Astrocyte (in vitro differentiated cells and primary cell): ENCODE measurements around the gene TAS1R1. TPM values are rescaled to one million over a fixed set of nuclear protein-coding genes. Genes with fewer than 3 reads are reported as not detected.

ENCODE experiments used
- DNase-seq: peaks from one replicate; pipeline ENCODE4 v3.0.0-alpha.2; 2010; ENCODE audit warnings: low read depth
- FAIRE-seq: peaks from 2 replicates; lab custom pipeline; 2011; peaks lifted over from hg19 to GRCh38; lab: Jason Lieb, UNC
- H2AFZ ChIP-seq: 2 replicates; pipeline ENCODE4 v1.6.0; 2012; ENCODE audit warnings: low read depth, low read length, inconsistent platforms
- H3K27ac ChIP-seq: 2 replicates; pipeline ENCODE4 v1.5.1; 2011; ENCODE audit warnings: low read depth, low read length, inconsistent platforms
- H3K27me3 ChIP-seq: 2 replicates; pipeline ENCODE4 v1.6.0; 2011; ENCODE audit warnings: low read length, inconsistent platforms; ENCODE audit not compliant: insufficient read depth
- H3K36me3 ChIP-seq: 2 replicates; pipeline ENCODE4 v1.5.1; 2011; ENCODE audit warnings: low read length, inconsistent platforms; ENCODE audit not compliant: insufficient read depth
- H3K4me1 ChIP-seq: 2 replicates; pipeline ENCODE4 v1.5.1; 2011; ENCODE audit warnings: low read length, inconsistent platforms; ENCODE audit not compliant: insufficient read depth
- H3K4me2 ChIP-seq: 2 replicates; pipeline ENCODE4 v1.6.0; 2012; ENCODE audit warnings: low read length, inconsistent platforms
- H3K4me3 ChIP-seq: 2 replicates; pipeline ENCODE4 v1.5.1; 2011; ENCODE audit warnings: low read depth, mild to moderate bottlenecking, low read length, inconsistent platforms; ENCODE audit not compliant: insufficient read depth
- H3K79me2 ChIP-seq: 2 replicates; pipeline ENCODE4 v1.6.0; 2012; ENCODE audit warnings: mild to moderate bottlenecking, low read length, inconsistent platforms; ENCODE audit not compliant: insufficient read depth
- H3K9ac ChIP-seq: 2 replicates; pipeline ENCODE4 v1.6.0; 2012; ENCODE audit warnings: mild to moderate bottlenecking, low read length, inconsistent platforms
- H3K9me3 ChIP-seq: 2 replicates; pipeline ENCODE4 v1.5.1; 2012; ENCODE audit warnings: low read depth, mild to moderate bottlenecking, low read length, inconsistent platforms; ENCODE audit not compliant: insufficient read depth
- H4K20me1 ChIP-seq: 2 replicates; pipeline ENCODE4 v1.6.0; 2012; ENCODE audit warnings: low read length, inconsistent platforms; ENCODE audit not compliant: insufficient read depth
- H3K27ac Mint-ChIP-seq: one replicate; pipeline ENCODE4 v1.8.0; 2021; ENCODE audit warnings: mild to moderate bottlenecking, mixed read lengths; ENCODE audit not compliant: unreplicated experiment
- H3K27me3 Mint-ChIP-seq: one replicate; pipeline ENCODE4 v1.8.0; 2021; ENCODE audit warnings: low read depth, mixed read lengths; ENCODE audit not compliant: unreplicated experiment
- H3K36me3 Mint-ChIP-seq: one replicate; pipeline ENCODE4 v1.8.0; 2021; ENCODE audit warnings: low read depth, mixed read lengths; ENCODE audit not compliant: unreplicated experiment
- H3K4me1 Mint-ChIP-seq: one replicate; pipeline ENCODE4 v1.8.0; 2021; ENCODE audit warnings: low read depth, mixed read lengths; ENCODE audit not compliant: unreplicated experiment
- H3K4me3 Mint-ChIP-seq: one replicate; pipeline ENCODE4 v1.8.0; 2021; ENCODE audit warnings: mild to moderate bottlenecking, moderate library complexity, mixed read lengths; ENCODE audit not compliant: unreplicated experiment
- H3K9me3 Mint-ChIP-seq: one replicate; pipeline ENCODE4 v1.8.0; 2021; ENCODE audit warnings: mild to moderate bottlenecking, mixed read lengths; ENCODE audit not compliant: unreplicated experiment
- EZH2 ChIP-seq: IDR thresholded peaks from 2 replicates; pipeline ENCODE4 v1.6.1; 2012; ENCODE audit warnings: mild to moderate bottlenecking, low read length, inconsistent platforms; ENCODE audit not compliant: insufficient read depth
- total RNA-seq: library from RNA; stranded (reverse); gene quantifications from 2 replicates; pipeline ENCODE4 v1.2.1, GENCODE V29; 2021
- TF ChIP-seq, protein P1 (sequence below): IDR thresholded peaks from 2 replicates; pipeline ENCODE4 v1.5.1; 2011; ENCODE audit warnings: low read depth, mild to moderate bottlenecking, inconsistent platforms, low read length, moderate library complexity; ENCODE audit not compliant: insufficient read depth

The TAS1R1 gene
- total RNA-seq, 1 donor from 2014 or later = not detected

- Histone ChIP-seq H3K27me3 (no peaks in the 10 kb centered on the region), H3K79me2 (peaks cover 34% of the 10 kb centered on the region), H3K27ac (no peak overlapping the region), H3K4me1 (peaks cover 10% of the 10 kb centered on the region), H3K9ac (no peak overlapping the region), H3K9me3 (no peaks in the 10 kb centered on the region), H3K4me2 (no peak overlapping the region), H3K4me3 (no peak overlapping the region), H2AFZ (no peak overlapping the region), H3K36me3 (peaks cover 5% of the 10 kb centered on the region), H4K20me1 (peaks cover 39% of the 10 kb centered on the region)
- H3K36me3 Mint-ChIP-seq = peaks cover 19% of the 10 kb centered on the region
- no peaks in the 10 kb centered on the region for H3K9me3 Mint-ChIP-seq
- no peak for DNase-seq
- H3K4me1 Mint-ChIP-seq = peaks cover 4% of the 10 kb centered on the region
- no peak overlapping the region for H3K4me3 Mint-ChIP-seq
- TF ChIP-seq, protein P1, sequence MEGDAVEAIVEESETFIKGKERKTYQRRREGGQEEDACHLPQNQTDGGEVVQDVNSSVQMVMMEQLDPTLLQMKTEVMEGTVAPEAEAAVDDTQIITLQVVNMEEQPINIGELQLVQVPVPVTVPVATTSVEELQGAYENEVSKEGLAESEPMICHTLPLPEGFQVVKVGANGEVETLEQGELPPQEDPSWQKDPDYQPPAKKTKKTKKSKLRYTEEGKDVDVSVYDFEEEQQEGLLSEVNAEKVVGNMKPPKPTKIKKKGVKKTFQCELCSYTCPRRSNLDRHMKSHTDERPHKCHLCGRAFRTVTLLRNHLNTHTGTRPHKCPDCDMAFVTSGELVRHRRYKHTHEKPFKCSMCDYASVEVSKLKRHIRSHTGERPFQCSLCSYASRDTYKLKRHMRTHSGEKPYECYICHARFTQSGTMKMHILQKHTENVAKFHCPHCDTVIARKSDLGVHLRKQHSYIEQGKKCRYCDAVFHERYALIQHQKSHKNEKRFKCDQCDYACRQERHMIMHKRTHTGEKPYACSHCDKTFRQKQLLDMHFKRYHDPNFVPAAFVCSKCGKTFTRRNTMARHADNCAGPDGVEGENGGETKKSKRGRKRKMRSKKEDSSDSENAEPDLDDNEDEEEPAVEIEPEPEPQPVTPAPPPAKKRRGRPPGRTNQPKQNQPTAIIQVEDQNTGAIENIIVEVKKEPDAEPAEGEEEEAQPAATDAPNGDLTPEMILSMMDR = no peak
- TF ChIP-seq EZH2 = no peak
- no peaks in the 10 kb centered on the region for H3K27me3 Mint-ChIP-seq
- H3K27ac Mint-ChIP-seq = no peak overlapping the region
- no peak for FAIRE-seq
Observed at GRCh38 chr1:6628971-6629479, 73.9 kb downstream of the TAS1R1 start.

Other genes with a start within 250 kb of the TAS1R1 start
- 75.6 and 91.1 TPM in 2 replicates for gene ACOT7, start 161.5 kb upstream of the TAS1R1 start, total RNA-seq
- 0.94 and 3.0 TPM in 2 replicates for gene HES2, start 135.4 kb upstream of the TAS1R1 start, total RNA-seq
- 0.66 and 0.96 TPM in 2 replicates for gene ESPN, start 130.5 kb upstream of the TAS1R1 start, total RNA-seq
- gene TNFRSF25, start 89.1 kb upstream of the TAS1R1 start, total RNA-seq = 16.5 and 18.8 TPM in 2 replicates
- 23.0 and 25.1 TPM in 2 replicates for gene PLEKHG5, start 63.6 kb upstream of the TAS1R1 start, total RNA-seq
- gene NOL9, start 794 bp upstream of the TAS1R1 start, total RNA-seq = 24.0 and 26.8 TPM in 2 replicates
- 20.0 and 26.5 TPM in 2 replicates for gene ZBTB48, start 24.7 kb downstream of the TAS1R1 start, total RNA-seq
- 39.7 and 42.3 TPM in 2 replicates for gene KLHL21, start 47.6 kb downstream of the TAS1R1 start, total RNA-seq
- 23.7 and 24.7 TPM in 2 replicates for gene PHF13, start 58.4 kb downstream of the TAS1R1 start, total RNA-seq
- 15.1 and 16.5 TPM in 2 replicates for gene THAP3, start 69.6 kb downstream of the TAS1R1 start, total RNA-seq
- gene DNAJC11, start 146.5 kb downstream of the TAS1R1 start, total RNA-seq = 58.9 and 63.9 TPM in 2 replicates
- 69.2 and 77.6 TPM in 2 replicates for gene CAMTA1, start 230.1 kb downstream of the TAS1R1 start, total RNA-seq